Omental fat pad (tissue), 4 donors: ENCODE measurements around the gene MACC1. TPM values are rescaled to one million over a fixed set of nuclear protein-coding genes. Genes with fewer than 3 reads are reported as not detected.

Experiments
- ATAC-seq: fragments of 150-250 bp; one replicate; pipeline ENCODE4 v1.9.1; 2016; ENCODE audit warnings: mild to moderate bottlenecking, moderate library complexity; ENCODE audit not compliant: low FRiP score
- DNase-seq: peaks from one replicate; pipeline ENCODE4 v3.0.0-alpha.2; 2019; ENCODE audit warnings: low spot score
- CTCF ChIP-seq, 3 donors: fragments of 450-650 bp; IDR thresholded peaks; one replicate each; pipeline ENCODE4 v1.5.1; 2016 to 2017; ENCODE audit warnings: antibody characterized with exemption in 3 of 3, mild to moderate bottlenecking in 3 of 3, moderate library complexity in 2 of 3
- total RNA-seq, 4 donors: library from RNA; depleted of rRNA; stranded (reverse); fragments of >200 nt; gene quantifications; one replicate each; pipeline ENCODE4 v1.1.0, GENCODE V29; 2016

Gene MACC1
- total RNA-seq, 4 donors from 2014 or later, result 0.46 to 5.8 (median 3.2) TPM

DNA sequence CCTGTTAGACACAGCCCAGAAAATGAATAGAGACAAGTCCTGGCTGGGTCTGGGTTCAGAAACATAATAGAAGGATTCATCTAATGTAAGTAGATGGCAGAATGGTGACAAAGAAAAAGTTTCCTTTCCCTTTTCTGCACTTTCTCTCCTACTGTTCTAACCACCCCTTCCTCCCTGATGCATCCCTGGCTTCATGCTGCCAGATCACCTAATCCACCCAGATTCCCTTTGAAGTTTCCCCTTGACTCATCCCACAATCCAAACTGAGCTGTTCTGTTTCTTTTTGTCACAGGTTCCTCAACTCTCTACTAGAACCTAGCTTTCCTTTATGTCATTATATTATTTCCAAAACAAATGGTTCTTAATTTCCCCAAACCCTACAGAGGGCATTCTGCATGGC lies 1.1 kb upstream of the MACC1 start:
- no peak for TF ChIP-seq CTCF (IDR thresholded peaks at IDR 0.05)
- DNase-seq, result no peak
- no peak for ATAC-seq

GRCh38 chr7:20216406-20217036 lies 663 bp downstream of the MACC1 start:
- ATAC-seq, result no peak
- DNase-seq, result no peak
- TF ChIP-seq CTCF (IDR thresholded peaks at IDR 0.05), result no peak

DNA sequence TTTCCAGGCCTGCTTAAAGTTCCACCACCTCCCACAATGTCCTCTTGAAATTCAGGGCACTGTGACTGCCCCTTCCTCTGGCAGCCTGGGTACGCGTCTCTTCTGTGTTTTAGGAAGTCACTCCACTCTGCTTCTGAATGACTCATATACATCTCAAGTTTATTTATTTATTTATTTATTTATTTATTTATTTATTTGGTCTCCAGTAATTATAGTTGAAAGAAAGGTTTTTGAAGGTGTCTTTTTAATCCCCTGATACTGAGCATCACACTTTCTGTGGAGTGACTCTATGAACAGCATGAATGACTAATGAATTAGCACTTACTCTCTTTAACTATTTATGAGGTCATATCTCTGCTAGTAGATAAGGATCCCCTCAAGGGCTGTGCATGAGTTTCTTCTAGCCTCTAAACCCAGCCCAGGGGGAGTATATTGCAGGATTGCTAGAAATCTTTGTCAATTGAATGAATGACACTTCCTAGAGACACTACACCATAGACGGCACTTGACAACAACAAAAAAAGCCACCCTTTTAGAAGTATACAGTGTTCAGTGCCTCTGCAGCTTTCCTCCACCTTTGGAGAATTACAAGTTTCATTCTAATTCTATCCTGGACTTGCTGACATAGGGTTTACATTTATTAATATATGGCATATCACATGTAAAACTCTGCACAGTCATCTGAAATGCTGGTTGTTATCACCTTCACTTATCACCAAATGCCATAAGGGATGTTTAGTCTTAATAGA lies 2.1 kb downstream of the MACC1 start:
- DNase-seq (no peak), ATAC-seq (no peak)
- no peak for TF ChIP-seq CTCF (IDR thresholded peaks at IDR 0.05)

- DNase-seq (no peak), ATAC-seq (no peak)
- no peak for TF ChIP-seq CTCF (IDR thresholded peaks at IDR 0.05)
Measured at GRCh38 chr7:20214132-20214531, 3.1 kb downstream of the MACC1 start.

GRCh38 chr7:20213378-20213777 lies 3.8 kb downstream of the MACC1 start:
- no peak for ATAC-seq
- no peak for DNase-seq
- TF ChIP-seq CTCF (IDR thresholded peaks at IDR 0.05), result no peak

DNA sequence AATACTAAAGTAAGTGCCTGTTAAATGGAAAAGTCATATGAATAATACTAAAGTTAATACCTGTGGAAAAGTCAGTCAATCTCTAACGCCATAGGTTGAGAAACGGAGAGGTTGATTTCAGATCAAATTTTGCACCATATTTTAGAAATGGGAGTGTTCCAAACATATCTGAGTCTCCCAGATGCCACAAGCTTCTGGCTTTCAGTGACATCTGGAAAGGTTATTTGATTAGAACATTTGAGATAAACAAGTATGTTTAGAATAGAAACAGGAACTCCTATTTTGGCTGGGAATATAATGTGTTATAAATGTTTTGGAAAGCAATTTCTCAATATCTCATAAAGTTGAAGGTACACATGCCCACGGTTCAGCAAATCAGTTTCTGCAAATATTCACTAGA lies 5.8 kb downstream of the MACC1 start:
- DNase-seq (no peak), ATAC-seq (no peak)
- TF ChIP-seq CTCF (IDR thresholded peaks at IDR 0.05), result no peak
